OCI-LY7 (cell line): ENCODE measurements around the gene PPP2R5C. TPM values are rescaled to one million over a fixed set of nuclear protein-coding genes. Genes with fewer than 3 reads are reported as not detected.
A peak's percentile ranks its signal among the peaks of the same experiment; 100 is the strongest.

Experiments used
- BruUV-seq: library from RNA; stranded (reverse); fragments of 400-500 nt; replicated peaks from 2 replicates; lab custom pipeline; 2021; lab: Mats Ljungman, UMichigan
- CTCF ChIA-PET: fragments of 300-600 bp; sonication (Branson Sonifier 250); formaldehyde crosslinking; loops from one replicate; lab custom pipeline; 2022; ENCODE audit warnings: antibody characterized with exemption; ENCODE audit not compliant: unreplicated experiment; lab: Charles Lee
- POLR2A ChIA-PET: fragments of 300-600 bp; sonication (Branson Sonifier 250); formaldehyde crosslinking; loops from one replicate; lab custom pipeline; 2022; ENCODE audit warnings: antibody characterized with exemption; lab: Charles Lee
- DNase-seq: peaks from one replicate; pipeline ENCODE4 v3.0.0-alpha.2; 2015; ENCODE audit warnings: low spot score
- H2AFZ ChIP-seq: fragments of 200-600 bp; sonication (generic), shearing (Covaris generic); 2 replicates; pipeline ENCODE4 v1.6.1; 2014; ENCODE audit warnings: mild to moderate bottlenecking, antibody characterized with exemption, low read length, moderate library complexity
- H3K27ac ChIP-seq: fragments of 200-600 bp; sonication (generic); 2 replicates; pipeline ENCODE4 v1.5.1; 2014; ENCODE audit warnings: mixed run types, low read depth, mild to moderate bottlenecking, moderate library complexity, low read length, inconsistent platforms; ENCODE audit not compliant: poor library complexity, severe bottlenecking
- H3K36me3 ChIP-seq: fragments of 200-600 bp; sonication (generic); 2 replicates; pipeline ENCODE4 v1.6.1; 2014; ENCODE audit warnings: mild to moderate bottlenecking, antibody characterized with exemption, low read length, moderate library complexity, mixed read lengths; ENCODE audit not compliant: insufficient read depth
- H3K4me1 ChIP-seq: fragments of 200-600 bp; sonication (generic); 2 replicates; pipeline ENCODE4 v1.5.1; 2014; ENCODE audit warnings: mild to moderate bottlenecking, low read length; ENCODE audit not compliant: insufficient read depth, poor library complexity, severe bottlenecking
- H3K4me2 ChIP-seq: fragments of 200-600 bp; sonication (generic); 2 replicates; pipeline ENCODE4 v1.6.1; 2014; ENCODE audit warnings: mild to moderate bottlenecking, low read length
- H3K4me3 ChIP-seq: fragments of 200-600 bp; sonication (generic); 2 replicates; pipeline ENCODE4 v1.5.1; 2014; ENCODE audit warnings: mild to moderate bottlenecking, low read depth, low read length; ENCODE audit not compliant: poor library complexity, severe bottlenecking
- H3K79me2 ChIP-seq: fragments of 200-600 bp; sonication (generic); 2 replicates; pipeline ENCODE4 v1.6.1; 2016; ENCODE audit warnings: low read depth, mild to moderate bottlenecking, low read length, moderate library complexity, mixed read lengths; ENCODE audit not compliant: insufficient read depth
- H3K9me2 ChIP-seq: fragments of 200-600 bp; sonication (generic); 2 replicates; pipeline ENCODE4 v1.6.1; 2016; ENCODE audit warnings: mild to moderate bottlenecking, low read length, mixed read lengths; ENCODE audit not compliant: insufficient read depth
- H3K9me3 ChIP-seq: fragments of 200-600 bp; sonication (generic); 2 replicates; pipeline ENCODE4 v1.6.1; 2014; ENCODE audit warnings: mild to moderate bottlenecking, mixed run types, low read length, mixed read lengths
- H4K20me1 ChIP-seq: fragments of 200-600 bp; sonication (generic); 2 replicates; pipeline ENCODE4 v1.6.1; 2014; ENCODE audit warnings: mild to moderate bottlenecking, antibody characterized with exemption, low read length, moderate library complexity, mixed read lengths; ENCODE audit not compliant: insufficient read depth
- EZH2phosphoT487 ChIP-seq: fragments of 200-600 bp; sonication (generic); IDR thresholded peaks from 2 replicates; pipeline ENCODE4 v1.6.1; 2018; ENCODE audit warnings: low read depth, borderline replicate concordance, mild to moderate bottlenecking, mixed run types, antibody characterized with exemption, low read length, moderate library complexity, mixed read lengths
- intact Hi-C: fragments of 100-400 bp; cut with micrococcal nuclease; formaldehyde crosslinking; loops from one replicate; pipeline ENCODE4 v1.10.0; 2022; ENCODE audit not compliant: unreplicated experiment
- total RNA-seq, 2 experiments: library from RNA; depleted of rRNA in 1 of 2; stranded (reverse); fragments of >200 nt in 1 of 2; shearing (Covaris generic) in 1 of 2; gene quantifications; 2 replicates each; pipeline ENCODE4 v1.2.3, GENCODE V29; 2014 to 2022
- TF ChIP-seq, protein P1 (sequence below): fragments of 200-600 bp; sonication (generic); conservative IDR thresholded peaks from 2 replicates; pipeline ENCODE4 v1.5.1; 2014; ENCODE audit warnings: mild to moderate bottlenecking, antibody characterized with exemption, low read length, moderate library complexity, mixed read lengths

The PPP2R5C gene
- total RNA-seq, 2 experiments from 2014 or later, result 161 to 236 TPM

DNA sequence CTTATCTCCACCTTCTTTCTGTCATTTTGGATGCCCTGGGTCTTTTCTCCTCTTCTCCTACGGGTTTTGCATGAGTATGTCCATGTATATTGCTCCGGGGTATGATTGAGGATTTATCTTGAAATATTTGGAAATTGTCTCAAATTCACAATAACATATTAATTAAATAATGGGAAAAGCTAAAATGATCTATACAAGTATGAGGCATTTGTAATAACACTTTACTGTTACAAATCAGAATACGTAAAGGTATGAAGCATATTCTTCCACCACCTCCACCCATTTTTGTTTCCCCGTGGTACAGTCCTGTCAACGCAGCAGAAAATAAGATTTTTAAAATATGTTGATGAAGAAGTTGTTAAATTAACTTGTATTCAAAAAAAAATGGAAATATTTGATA is 91.3 kb downstream of the PPP2R5C start:
- peaks cover 96% of the 10 kb centered on the region for H3K79me2 ChIP-seq
- H3K9me2 ChIP-seq, result no peaks in the 10 kb centered on the region
- TF ChIP-seq, protein P1, sequence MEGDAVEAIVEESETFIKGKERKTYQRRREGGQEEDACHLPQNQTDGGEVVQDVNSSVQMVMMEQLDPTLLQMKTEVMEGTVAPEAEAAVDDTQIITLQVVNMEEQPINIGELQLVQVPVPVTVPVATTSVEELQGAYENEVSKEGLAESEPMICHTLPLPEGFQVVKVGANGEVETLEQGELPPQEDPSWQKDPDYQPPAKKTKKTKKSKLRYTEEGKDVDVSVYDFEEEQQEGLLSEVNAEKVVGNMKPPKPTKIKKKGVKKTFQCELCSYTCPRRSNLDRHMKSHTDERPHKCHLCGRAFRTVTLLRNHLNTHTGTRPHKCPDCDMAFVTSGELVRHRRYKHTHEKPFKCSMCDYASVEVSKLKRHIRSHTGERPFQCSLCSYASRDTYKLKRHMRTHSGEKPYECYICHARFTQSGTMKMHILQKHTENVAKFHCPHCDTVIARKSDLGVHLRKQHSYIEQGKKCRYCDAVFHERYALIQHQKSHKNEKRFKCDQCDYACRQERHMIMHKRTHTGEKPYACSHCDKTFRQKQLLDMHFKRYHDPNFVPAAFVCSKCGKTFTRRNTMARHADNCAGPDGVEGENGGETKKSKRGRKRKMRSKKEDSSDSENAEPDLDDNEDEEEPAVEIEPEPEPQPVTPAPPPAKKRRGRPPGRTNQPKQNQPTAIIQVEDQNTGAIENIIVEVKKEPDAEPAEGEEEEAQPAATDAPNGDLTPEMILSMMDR, result no peak
- no peak for TF ChIP-seq EZH2phosphoT487
- BruUV-seq, result no TSS peak
- H3K4me1 ChIP-seq, result peaks cover 59% of the 10 kb centered on the region
- no peak overlapping the region for H2AFZ ChIP-seq
- H3K36me3 ChIP-seq, result peaks cover 32% of the 10 kb centered on the region
- peaks cover 33% of the 10 kb centered on the region for H4K20me1 ChIP-seq
- H3K4me3 ChIP-seq, result no peak overlapping the region
- no peak overlapping the region for H3K27ac ChIP-seq
- no peak overlapping the region for H3K4me2 ChIP-seq
- intact Hi-C loops, result no loop called here
- CTCF ChIA-PET, result interaction anchor here (0.6 kb wide), 1 partner anchor 148 kb away, joined by 3 read pairs; no protein-coding TSS in a partner anchor
- POLR2A ChIA-PET, result interaction anchor here (0.6 to 2.1 kb wide), 4 partner anchors 8 to 112 kb away, joined by 3 to 9 read pairs (median 3); no protein-coding TSS in a partner anchor
- DNase-seq, result no peak
- no peaks in the 10 kb centered on the region for H3K9me3 ChIP-seq

DNA sequence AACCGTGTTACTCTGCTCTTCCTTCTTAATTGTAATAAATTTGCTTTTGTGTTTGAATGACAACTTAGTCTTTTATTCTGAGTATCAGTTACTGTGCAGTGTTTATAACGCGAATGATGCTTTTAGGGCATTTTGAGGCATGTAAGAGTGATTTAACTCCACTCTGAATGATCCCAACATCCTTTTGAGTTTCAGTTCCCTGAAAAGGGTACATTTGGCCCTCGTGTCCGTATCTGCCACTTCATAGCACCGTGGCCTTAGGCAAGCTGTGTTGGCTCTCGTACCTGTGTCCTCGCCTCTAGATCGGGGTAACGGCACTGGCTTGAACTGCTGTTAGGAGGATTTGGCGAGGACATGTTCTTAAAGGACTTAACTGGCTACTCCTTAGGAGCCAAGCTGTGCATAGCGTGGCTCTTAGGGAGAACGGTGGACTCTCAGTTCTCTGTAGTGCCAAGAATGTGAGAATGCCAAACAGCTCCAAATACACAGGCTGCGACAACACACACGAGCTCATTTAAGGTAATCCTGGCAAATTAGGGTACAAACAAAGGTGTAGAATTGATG is 92.0 kb downstream of the PPP2R5C start:
- no peak for TF ChIP-seq EZH2phosphoT487
- TF ChIP-seq, protein P1, result no peak
- Histone ChIP-seq H3K9me2 (no peaks in the 10 kb centered on the region), H3K4me3 (no peak overlapping the region), H3K9me3 (no peaks in the 10 kb centered on the region), H3K4me2 (0 out of 2 replicates have a peak overlapping the region, but pooled peaks have one; percentile 6), H3K79me2 (peaks cover 96% of the 10 kb centered on the region), H3K36me3 (peaks cover 35% of the 10 kb centered on the region), H3K27ac (no peak overlapping the region), H4K20me1 (peaks cover 35% of the 10 kb centered on the region), H2AFZ (no peak overlapping the region), H3K4me1 (peaks cover 57% of the 10 kb centered on the region)
- CTCF ChIA-PET, result no interaction called here
- POLR2A ChIA-PET, result interaction anchor here (0.6 to 2.1 kb wide), 4 partner anchors 9 to 90 kb away, joined by 3 to 9 read pairs (median 3); no protein-coding TSS in a partner anchor
- intact Hi-C loops, result no loop called here
- BruUV-seq, result no TSS peak
- DNase-seq, result no peak

DNA sequence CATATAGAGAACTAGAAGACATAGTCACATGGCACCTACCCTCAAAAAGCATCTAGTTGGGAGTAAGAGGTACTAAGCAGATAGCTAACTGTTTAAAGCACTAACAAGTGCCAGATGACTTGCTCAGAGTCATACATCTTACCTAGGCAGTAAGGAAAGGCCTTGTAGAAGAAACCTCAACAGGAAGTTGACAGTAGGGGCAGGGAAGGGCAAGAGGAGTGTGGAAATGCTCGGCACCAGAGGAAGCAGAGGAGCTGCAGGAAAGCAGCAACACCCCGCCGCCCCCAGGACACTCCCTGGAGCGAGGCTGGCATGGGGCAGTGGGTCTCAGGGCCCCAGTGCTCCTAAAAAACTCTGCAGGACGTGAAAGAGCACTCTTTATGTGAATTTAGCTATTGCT is 92.9 kb downstream of the PPP2R5C start:
- peaks cover 26% of the 10 kb centered on the region for H4K20me1 ChIP-seq
- H3K9me2 ChIP-seq, result no peaks in the 10 kb centered on the region
- no peak overlapping the region for H3K27ac ChIP-seq
- no peak overlapping the region for H3K4me3 ChIP-seq
- H3K79me2 ChIP-seq, result peaks cover 92% of the 10 kb centered on the region
- intact Hi-C loops, result no loop called here
- H3K36me3 ChIP-seq, result peaks cover 40% of the 10 kb centered on the region
- ChIA-PET CTCF (no interaction called here), POLR2A (interaction anchor here (0.7 to 2.1 kb wide), 2 partner anchors 9 to 13 kb away, joined by 3 to 9 read pairs; no protein-coding TSS in a partner anchor)
- peaks cover 52% of the 10 kb centered on the region for H3K4me1 ChIP-seq
- TF ChIP-seq, protein P1, result no peak
- TF ChIP-seq EZH2phosphoT487, result no peak
- DNase-seq, result no peak
- BruUV-seq, result no TSS peak
- 0 out of 2 replicates have a peak overlapping the region, but pooled peaks have one; percentile 6 for H3K4me2 ChIP-seq
- H3K9me3 ChIP-seq, result no peaks in the 10 kb centered on the region
- H2AFZ ChIP-seq, result no peak overlapping the region
